Tibial nerve (tissue), 4 donors: ENCODE results near the gene SH3TC1. TPM values are rescaled to one million over a fixed set of nuclear protein-coding genes. Genes with fewer than 3 reads are reported as not detected.
A peak's percentile ranks its signal among the peaks of the same experiment; 100 is the strongest.

Experiments used
- DNase-seq, 2 donors: peaks; one replicate each; pipeline ENCODE4 v3.0.0-alpha.2; 2019; ENCODE audit warnings: low spot score in 2 of 2
- H3K27ac ChIP-seq, 4 donors: fragments of 200-600 bp; sonication (generic) in 3 of 4; one replicate each; pipeline ENCODE4 v1.5.1; 2017 to 2019; ENCODE audit warnings: mild to moderate bottlenecking in 1 of 4
- H3K27me3 ChIP-seq, 2 donors: fragments of 200-600 bp; sonication (generic) in 1 of 2; one replicate each; pipeline versions ENCODE4 v1.5.1 to v1.6.0; 2017 to 2019
- H3K36me3 ChIP-seq, 3 donors: fragments of 200-600 bp; sonication (generic); one replicate each; pipeline ENCODE4 v1.5.1; 2018 to 2019
- H3K4me1 ChIP-seq, 4 donors: fragments of 200-600 bp; sonication (generic) in 3 of 4; one replicate each; pipeline ENCODE4 v1.5.1; 2017 to 2019
- H3K4me3 ChIP-seq, 4 donors: fragments of 200-600 bp; sonication (generic) in 3 of 4; one replicate each; pipeline ENCODE4 v1.5.1; 2017 to 2019; ENCODE audit warnings: mild to moderate bottlenecking in 1 of 4, moderate library complexity in 1 of 4
- H3K9me3 ChIP-seq, 4 donors: fragments of 200-600 bp; sonication (generic) in 3 of 4; one replicate each; pipeline ENCODE4 v1.5.1; 2017 to 2019
- CTCF ChIP-seq, 5 experiments: fragments of 200-600 bp in 3 of 5; fragments of 450-650 bp in 2 of 5; sonication (generic) in 3 of 5; IDR thresholded peaks; one replicate each; pipeline ENCODE4 v1.5.1; 2016 to 2019; ENCODE audit warnings: antibody characterized with exemption in 5 of 5, mild to moderate bottlenecking in 3 of 5, moderate library complexity in 2 of 5
- EP300 ChIP-seq, 2 donors: sonication (generic); formaldehyde crosslinking; IDR thresholded peaks; one replicate each; pipeline ENCODE4 v1.6.1; 2017; ENCODE audit warnings: antibody characterized with exemption in 2 of 2, mild to moderate bottlenecking in 1 of 2
- POLR2A ChIP-seq, 2 donors: fragments of 450-650 bp; IDR thresholded peaks; one replicate each; pipeline ENCODE4 v1.6.1; 2017; ENCODE audit warnings: antibody characterized with exemption in 2 of 2, mild to moderate bottlenecking in 2 of 2, moderate library complexity in 2 of 2
- WGBS, 2 donors: methylation state at CpG; one replicate each; pipeline ENCODE4 v1.1.5; 2018; 5-methylcytosine and 5-hydroxymethylcytosine counted together
- total RNA-seq, 4 donors: library from RNA; depleted of rRNA; stranded (reverse); fragments of >200 nt; gene quantifications; one replicate each; pipeline ENCODE4 v1.1.0, GENCODE V29; 2016

Gene SH3TC1
- total RNA-seq, 4 donors from 2014 or later = 31.6 to 176 (median 69.7) TPM

GRCh38 chr4:8221985-8222384 lies 22.9 kb downstream of the SH3TC1 start:
- Histone ChIP-seq H3K4me3 (no peak overlapping the region), H3K27ac (peak overlapping the region; percentile 20 to 83 (median 73)), H3K36me3 (peaks cover 0 to 41% (median 0%) of the 10 kb centered on the region in 3 donors), H3K4me1 (peaks cover 0 to 18% (median 0%) of the 10 kb centered on the region in 4 donors), H3K9me3 (peaks cover 0 to 4% (median 0%) of the 10 kb centered on the region in 4 donors), H3K27me3 (no peaks in the 10 kb centered on the region)
- no peak for DNase-seq
- no peak for TF ChIP-seq POLR2A (IDR thresholded peaks at IDR 0.05)
- no peak for TF ChIP-seq CTCF (IDR thresholded peaks at IDR 0.05)
- no peak for TF ChIP-seq EP300 (IDR thresholded peaks at IDR 0.05)

GRCh38 chr4:8222609-8223388 lies 23.7 kb downstream of the SH3TC1 start:
- no peaks in the 10 kb centered on the region for H3K27me3 ChIP-seq
- H3K4me1 ChIP-seq = peaks cover 0 to 26% (median 2%) of the 10 kb centered on the region in 4 donors
- WGBS, 2 donors = 90 to 94% methylated on average over 15 of the region's 15 CpGs
- H3K27ac ChIP-seq = peak overlapping the region in 3 of 4 donors; percentile 66 to 83 (median 80)
- no peak overlapping the region for H3K4me3 ChIP-seq
- TF ChIP-seq POLR2A (IDR thresholded peaks at IDR 0.05) (no peak), CTCF (IDR thresholded peaks at IDR 0.05) (no peak), EP300 (IDR thresholded peaks at IDR 0.05) (no peak)
- H3K9me3 ChIP-seq = peaks cover 0 to 4% (median 0%) of the 10 kb centered on the region in 4 donors
- no peak for DNase-seq
- peaks cover 0 to 44% (median 0%) of the 10 kb centered on the region in 3 donors for H3K36me3 ChIP-seq

GRCh38 chr4:8224267-8224974 lies 25.3 kb downstream of the SH3TC1 start:
- H3K4me3 ChIP-seq = no peak overlapping the region
- H3K27me3 ChIP-seq = no peaks in the 10 kb centered on the region
- no peak for TF ChIP-seq EP300 (IDR thresholded peaks at IDR 0.05)
- TF ChIP-seq CTCF (IDR thresholded peaks at IDR 0.05) = no peak
- no peak for TF ChIP-seq POLR2A (IDR thresholded peaks at IDR 0.05)
- H3K4me1 ChIP-seq = peaks cover 0 to 39% (median 8%) of the 10 kb centered on the region in 4 donors
- no peak overlapping the region for H3K27ac ChIP-seq
- no peak for DNase-seq
- H3K36me3 ChIP-seq = peaks cover 0 to 40% (median 0%) of the 10 kb centered on the region in 3 donors
- 85 to 87% methylated on average over 12 of the region's 12 CpGs for WGBS, 2 donors
- H3K9me3 ChIP-seq = peaks cover 0 to 4% (median 0%) of the 10 kb centered on the region in 4 donors

- 76 to 84% methylated on average over 11 to 12 of the region's 12 CpGs for WGBS, 2 donors
Observed at GRCh38 chr4:8224975-8225625, 26.0 kb downstream of the SH3TC1 start.

More at GRCh38 chr4:8224975-8225625, 26.0 kb downstream of the SH3TC1 start:
- Histone ChIP-seq H3K4me1 (peaks cover 0 to 38% (median 8%) of the 10 kb centered on the region in 4 donors), H3K36me3 (peaks cover 0 to 34% (median 0%) of the 10 kb centered on the region in 3 donors), H3K27ac (no peak overlapping the region), H3K27me3 (no peaks in the 10 kb centered on the region), H3K4me3 (no peak overlapping the region), H3K9me3 (peaks cover 0 to 4% (median 0%) of the 10 kb centered on the region in 4 donors)
- DNase-seq = no peak
- TF ChIP-seq POLR2A (IDR thresholded peaks at IDR 0.05) = no peak
- TF ChIP-seq CTCF (IDR thresholded peaks at IDR 0.05) = no peak
